WI38 (cell line): ENCODE results near the gene ADAMTS18.
"Not testable (repeated sequence)": the region's sequence is repeated elsewhere in the genome, so short reads cannot be mapped to it uniquely, and the experiment has no call there.

Source experiments
- H3K4me3 ChIP-seq: 2 replicates; pipeline ENCODE4 v1.5.1; 2011; ENCODE audit warnings: low read depth, mild to moderate bottlenecking, control low read depth, low read length
- CTCF ChIP-seq: IDR thresholded peaks from 2 replicates; pipeline ENCODE4 v1.5.1; 2012; ENCODE audit warnings: low read depth, mild to moderate bottlenecking, control low read depth, low read length

The ADAMTS18 gene

GRCh38 chr16:77434530-77435271, at the start of gene ADAMTS18:
TSS of gene ADAMTS18 (minus strand) at chr16:77435034. CDS start at chr16:77434695, 339 bp downstream.
- no peak within 1 kb of the TSS for H3K4me3 ChIP-seq
- no peak for TF ChIP-seq CTCF

GRCh38 chr16:77480681-77481315, 46.0 kb upstream of the ADAMTS18 start:
- H3K4me3 ChIP-seq: no peak overlapping the region
- no peak for TF ChIP-seq CTCF

- H3K4me3 ChIP-seq: no peak overlapping the region
- TF ChIP-seq CTCF: no peak
Observed at GRCh38 chr16:77472262-77472661, 37.4 kb upstream of the ADAMTS18 start.

GRCh38 chr16:77470851-77471250, 36.0 kb upstream of the ADAMTS18 start:
- H3K4me3 ChIP-seq: no peak overlapping the region
- TF ChIP-seq CTCF: no peak

- no peak overlapping the region for H3K4me3 ChIP-seq
- no peak for TF ChIP-seq CTCF
Observed at GRCh38 chr16:77469634-77470033, 34.8 kb upstream of the ADAMTS18 start.

- TF ChIP-seq CTCF: no peak
- H3K4me3 ChIP-seq: no peak overlapping the region
Observed at GRCh38 chr16:77468831-77469230, 34.0 kb upstream of the ADAMTS18 start.

- no peak for TF ChIP-seq CTCF
- H3K4me3 ChIP-seq: no peak overlapping the region
Observed at GRCh38 chr16:77467821-77468335, 33.0 kb upstream of the ADAMTS18 start.

- H3K4me3 ChIP-seq: not testable (repeated sequence)
Observed at GRCh38 chr16:77463659-77464058, 28.8 kb upstream of the ADAMTS18 start.
